ENCODE measurements around the gene ZC3H11A.
A peak's percentile ranks its signal among the peaks of the same experiment; 100 is the strongest.
"Not testable (repeated sequence)": the region's sequence is repeated elsewhere in the genome, so short reads cannot be mapped to it uniquely, and the experiment has no call there.

The ZC3H11A gene

DNA sequence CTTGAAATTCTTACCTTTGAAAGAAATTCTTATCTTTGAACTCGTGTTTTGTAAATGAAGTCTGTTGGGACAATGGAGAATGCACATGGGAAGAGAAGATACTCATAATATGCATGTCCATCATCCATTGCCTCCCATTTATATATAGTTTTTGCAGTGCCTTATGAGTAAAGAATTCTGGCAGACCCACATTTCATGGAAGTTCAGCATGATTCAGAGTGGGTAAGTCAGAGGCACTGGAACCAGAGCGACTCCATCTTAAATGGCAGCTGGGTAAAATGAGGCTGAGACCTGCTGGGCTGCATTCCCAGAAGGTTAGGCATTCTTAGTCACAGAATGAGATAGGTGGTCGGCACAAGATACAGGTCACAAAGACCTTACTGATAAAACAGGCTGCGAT lies 16.6 kb upstream of the ZC3H11A start:
- Histone ChIP-seq H3K27ac (no peak overlapping the region), H4K20me1 (no peaks in the 10 kb centered on the region), H3K36me3 (peaks cover 10% of the 10 kb centered on the region; the same call in 1 of the 2 replicates), H3K9me3 (no peaks in the 10 kb centered on the region), H3K4me3 (no peak overlapping the region), H3K4me1 (no peaks in the 10 kb centered on the region), H3K4me2 (no peak overlapping the region), H3K27me3 (no peaks in the 10 kb centered on the region), H3K9ac (no peak overlapping the region)
- no peak for TF ChIP-seq Cebpa-rat (IDR thresholded peaks at IDR 0.05)

GRCh38 chr1:203781962-203782361 lies 13.5 kb upstream of the ZC3H11A start:
- H3K36me3 ChIP-seq: no peaks in the 10 kb centered on the region
- no peaks in the 10 kb centered on the region for H3K9me3 ChIP-seq
- H3K4me3 ChIP-seq: no peak overlapping the region
- H3K27me3 ChIP-seq: no peaks in the 10 kb centered on the region
- H3K9ac ChIP-seq: no peak overlapping the region
- H4K20me1 ChIP-seq: no peaks in the 10 kb centered on the region
- H3K27ac ChIP-seq: no peak overlapping the region
- H3K4me1 ChIP-seq: no peaks in the 10 kb centered on the region
- H3K4me2 ChIP-seq: no peak overlapping the region
- TF ChIP-seq Cebpa-rat (IDR thresholded peaks at IDR 0.05): no peak

GRCh38 chr1:203789966-203790365 lies 5.5 kb upstream of the ZC3H11A start:
- no peak overlapping the region for H3K27ac ChIP-seq
- H3K36me3 ChIP-seq: no peaks in the 10 kb centered on the region
- H3K4me1 ChIP-seq: peaks cover 4% of the 10 kb centered on the region; the same call in 1 of the 2 replicates
- no peaks in the 10 kb centered on the region for H4K20me1 ChIP-seq
- TF ChIP-seq Cebpa-rat (IDR thresholded peaks at IDR 0.05): no peak
- no peak overlapping the region for H3K9ac ChIP-seq
- no peaks in the 10 kb centered on the region for H3K27me3 ChIP-seq
- no peak overlapping the region for H3K4me2 ChIP-seq
- no peak overlapping the region for H3K4me3 ChIP-seq
- no peaks in the 10 kb centered on the region for H3K9me3 ChIP-seq

GRCh38 chr1:203791498-203791897 lies 3.9 kb upstream of the ZC3H11A start:
- H3K4me3 ChIP-seq: no peak overlapping the region
- H3K9ac ChIP-seq: no peak overlapping the region
- H4K20me1 ChIP-seq: peaks cover 4% of the 10 kb centered on the region; the same call in 1 of the 2 replicates
- H3K4me1 ChIP-seq: peaks cover 6% of the 10 kb centered on the region; the same call in 1 of the 2 replicates
- H3K27me3 ChIP-seq: no peaks in the 10 kb centered on the region
- H3K27ac ChIP-seq: no peak overlapping the region
- no peaks in the 10 kb centered on the region for H3K36me3 ChIP-seq
- H3K4me2 ChIP-seq: no peak overlapping the region
- H3K9me3 ChIP-seq: no peaks in the 10 kb centered on the region
- TF ChIP-seq Cebpa-rat (IDR thresholded peaks at IDR 0.05): no peak

DNA sequence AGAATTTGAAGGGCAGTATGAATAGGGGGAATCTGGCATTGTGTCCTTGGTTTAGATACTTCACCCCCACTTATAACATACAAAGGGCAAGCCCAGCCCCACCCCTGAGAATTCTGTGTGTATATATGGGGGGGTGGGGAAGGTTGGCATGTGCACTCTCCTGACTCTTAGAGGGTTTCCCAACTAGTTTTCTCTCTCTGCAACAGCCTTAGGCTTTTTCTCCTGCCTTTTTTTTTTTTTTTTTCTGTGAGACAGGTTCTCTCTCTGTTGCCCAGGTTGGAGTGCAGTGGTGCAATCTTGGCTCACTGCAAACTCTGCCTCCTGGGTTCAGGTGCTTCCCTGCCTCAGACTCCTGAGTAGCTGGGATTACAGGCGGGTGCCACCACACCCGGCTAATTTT lies 2.9 kb upstream of the ZC3H11A start:
- Histone ChIP-seq H3K9me3 (peaks cover 5% of the 10 kb centered on the region; the same call in 1 of the 2 replicates), H3K27me3 (no peaks in the 10 kb centered on the region), H3K4me1 (peaks cover 16% of the 10 kb centered on the region), H3K9ac (no peak overlapping the region), H3K4me3 (no peak overlapping the region), H4K20me1 (peaks cover 14% of the 10 kb centered on the region; the same call in 1 of the 2 replicates), H3K4me2 (no peak overlapping the region), H3K27ac (no peak overlapping the region), H3K36me3 (peaks cover 6% of the 10 kb centered on the region)
- no peak for TF ChIP-seq Cebpa-rat (IDR thresholded peaks at IDR 0.05)

DNA sequence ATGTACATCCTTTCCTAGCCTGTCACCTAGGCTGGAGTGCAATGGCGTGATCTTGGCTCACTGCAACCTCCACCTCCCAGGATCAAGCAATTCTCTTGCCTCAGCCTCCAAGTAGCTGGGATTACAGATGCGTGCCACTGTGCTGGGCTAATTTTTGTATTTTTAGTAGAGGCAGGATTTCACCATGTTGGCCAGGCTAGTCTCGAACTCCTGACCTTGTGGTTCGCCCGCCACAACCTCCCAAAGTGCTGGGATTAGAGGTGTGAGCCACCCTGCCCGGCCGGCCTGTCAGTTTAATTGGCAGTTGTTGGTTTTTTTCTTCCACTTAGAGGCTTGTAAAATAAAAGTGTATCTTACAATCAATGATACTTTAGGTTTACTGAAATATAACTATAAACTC lies 1.9 kb upstream of the ZC3H11A start:
- H3K27me3 ChIP-seq, H3K27ac ChIP-seq, H3K4me3 ChIP-seq, H3K4me2 ChIP-seq, H3K9ac ChIP-seq: not testable (repeated sequence)
- peaks cover 25% of the 10 kb centered on the region for H4K20me1 ChIP-seq
- H3K36me3 ChIP-seq: peaks cover 17% of the 10 kb centered on the region
- peaks cover 27% of the 10 kb centered on the region for H3K4me1 ChIP-seq
- peaks cover 15% of the 10 kb centered on the region for H3K9me3 ChIP-seq

GRCh38 chr1:203794764-203795440 lies 521 bp upstream of the ZC3H11A start:
- TF ChIP-seq Cebpa-rat (IDR thresholded peaks at IDR 0.05): no peak
- Histone ChIP-seq H3K4me3 (peak overlapping the region; percentile 83), H3K9ac (0 out of 2 replicates have a peak overlapping the region, but pooled peaks have one; percentile 7), H3K27ac (no peak overlapping the region; the same call in 1 of the 2 replicates), H3K36me3 (peaks cover 30% of the 10 kb centered on the region), H3K4me1 (peaks cover 27% of the 10 kb centered on the region), H3K4me2 (peak overlapping the region; percentile 58), H4K20me1 (peaks cover 38% of the 10 kb centered on the region), H3K9me3 (peaks cover 29% of the 10 kb centered on the region), H3K27me3 (no peaks in the 10 kb centered on the region)

GRCh38 chr1:203796236-203796605 lies 798 bp downstream of the ZC3H11A start:
- Histone ChIP-seq H4K20me1 (peaks cover 51% of the 10 kb centered on the region), H3K27ac (peak overlapping the region; percentile 85), H3K36me3 (peaks cover 33% of the 10 kb centered on the region), H3K4me2 (peak overlapping the region; percentile 92), H3K27me3 (no peaks in the 10 kb centered on the region), H3K9me3 (peaks cover 31% of the 10 kb centered on the region), H3K9ac (peak overlapping the region; percentile 92), H3K4me3 (peak overlapping the region; percentile 83), H3K4me1 (peaks cover 27% of the 10 kb centered on the region)
- TF ChIP-seq Cebpa-rat (IDR thresholded peaks at IDR 0.05): no peak

DNA sequence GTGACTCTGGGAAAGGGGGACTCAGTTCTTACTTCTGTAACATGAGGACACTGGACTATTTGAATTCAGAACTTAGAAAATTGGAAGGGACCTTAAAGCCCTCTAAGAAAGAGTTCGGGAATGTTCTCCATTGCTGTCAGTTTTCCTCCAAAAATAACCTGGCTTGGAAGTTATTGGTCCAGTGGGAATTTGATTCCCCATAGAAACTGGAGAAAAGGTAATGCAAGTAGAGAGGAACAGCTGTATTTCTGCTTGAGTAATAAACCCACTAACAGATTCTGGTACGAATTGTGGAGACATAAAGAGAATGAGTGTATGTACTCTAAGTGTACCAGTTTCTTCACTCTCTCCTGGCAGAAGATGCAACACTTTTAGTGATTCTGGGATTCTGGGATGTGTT lies 1.8 kb downstream of the ZC3H11A start:
- H3K9ac ChIP-seq: no peak overlapping the region
- H3K4me2 ChIP-seq: peak overlapping the region; percentile 92
- H4K20me1 ChIP-seq: peaks cover 61% of the 10 kb centered on the region
- H3K36me3 ChIP-seq: peaks cover 38% of the 10 kb centered on the region
- H3K4me1 ChIP-seq: peaks cover 27% of the 10 kb centered on the region
- no peak overlapping the region for H3K27ac ChIP-seq
- no peak for TF ChIP-seq Cebpa-rat (IDR thresholded peaks at IDR 0.05)
- H3K9me3 ChIP-seq: peaks cover 31% of the 10 kb centered on the region
- no peaks in the 10 kb centered on the region for H3K27me3 ChIP-seq
- peak overlapping the region; percentile 83 for H3K4me3 ChIP-seq

DNA sequence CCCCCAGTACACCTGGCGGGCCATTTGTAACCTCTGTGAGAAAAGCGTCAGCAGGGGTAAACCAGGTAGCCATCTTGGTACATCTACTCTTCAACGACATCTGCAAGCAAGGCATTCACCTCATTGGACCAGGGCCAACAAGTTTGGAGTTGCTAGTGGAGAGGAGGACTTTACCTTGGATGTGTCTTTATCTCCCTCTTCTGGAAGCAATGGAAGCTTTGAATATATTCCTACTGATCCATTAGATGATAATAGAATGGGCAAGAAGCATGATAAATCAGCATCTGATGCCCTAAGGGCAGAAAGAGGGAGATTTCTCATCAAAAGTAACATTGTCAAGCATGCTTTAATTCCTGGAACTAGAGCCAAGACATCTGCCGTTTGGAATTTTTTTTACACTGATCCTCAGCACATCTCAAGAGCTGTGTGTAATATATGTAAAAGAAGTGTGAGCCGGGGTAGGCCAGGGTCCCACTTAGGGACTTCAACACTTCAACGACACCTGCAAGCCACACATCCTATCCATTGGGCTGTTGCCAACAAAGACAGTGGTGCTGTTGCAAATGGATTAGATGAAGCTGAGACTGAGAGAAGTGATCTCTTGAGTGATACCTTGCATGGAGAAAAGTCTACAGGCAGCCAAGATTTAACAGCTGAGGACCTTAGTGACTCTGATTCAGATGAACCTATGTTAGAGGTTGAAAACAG lies 2.7 kb downstream of the ZC3H11A start:
- Histone ChIP-seq H3K4me1 (peaks cover 27% of the 10 kb centered on the region), H3K4me2 (peak overlapping the region; percentile 92), H3K9me3 (peaks cover 33% of the 10 kb centered on the region), H3K27me3 (no peaks in the 10 kb centered on the region), H4K20me1 (peaks cover 69% of the 10 kb centered on the region), H3K9ac (no peak overlapping the region), H3K36me3 (peaks cover 43% of the 10 kb centered on the region), H3K27ac (no peak overlapping the region), H3K4me3 (no peak overlapping the region; the same call in 1 of the 2 replicates)
- TF ChIP-seq Cebpa-rat (IDR thresholded peaks at IDR 0.05): no peak
